Parathyroid adenoma (tissue), 2 donors: ENCODE data around the gene PGR.

Experiments used
- H2AFZ ChIP-seq: fragments of 300-600 bp; sonication (generic); one replicate; pipeline ENCODE4 v1.7.0; 2017; ENCODE audit warnings: antibody characterized with exemption, mild to moderate bottlenecking
- H3K27ac ChIP-seq: fragments of 300-600 bp; sonication (generic); one replicate; pipeline ENCODE4 v1.7.0; 2017
- H3K27me3 ChIP-seq: fragments of 300-600 bp; sonication (generic); one replicate; pipeline ENCODE4 v1.7.0; 2017; ENCODE audit warnings: low read length; ENCODE audit not compliant: control insufficient read depth, insufficient read depth
- H3K36me3 ChIP-seq: fragments of 300-600 bp; sonication (generic); one replicate; pipeline ENCODE4 v1.7.0; 2017; ENCODE audit warnings: low read length; ENCODE audit not compliant: control insufficient read depth, insufficient read depth
- H3K4me1 ChIP-seq: fragments of 300-600 bp; sonication (generic); one replicate; pipeline ENCODE4 v1.7.0; 2017; ENCODE audit warnings: control low read depth
- H3K4me2 ChIP-seq: fragments of 300-600 bp; sonication (generic); one replicate; pipeline ENCODE4 v1.7.0; 2017; ENCODE audit warnings: low read length
- H3K4me3 ChIP-seq: fragments of 300-600 bp; sonication (generic); one replicate; pipeline ENCODE4 v1.7.0; 2017; ENCODE audit warnings: low read depth, low read length
- H3K79me2 ChIP-seq: fragments of 300-600 bp; sonication (generic); one replicate; pipeline ENCODE4 v1.7.0; 2017; ENCODE audit warnings: control low read depth
- H3K9ac ChIP-seq: fragments of 300-600 bp; sonication (generic); one replicate; pipeline ENCODE4 v1.7.0; 2017; ENCODE audit warnings: mild to moderate bottlenecking
- H3K9me3 ChIP-seq: fragments of 300-600 bp; sonication (generic); one replicate; pipeline ENCODE4 v1.7.0; 2017; ENCODE audit warnings: low read length; ENCODE audit not compliant: control insufficient read depth
- TF ChIP-seq, protein P1 (sequence below): fragments of 300-600 bp; sonication (generic); IDR thresholded peaks from one replicate; pipeline ENCODE4 v1.7.0; 2017; ENCODE audit warnings: antibody characterized with exemption, mild to moderate bottlenecking
- donor health status: primary hyperparathyroidism.

The PGR gene

DNA sequence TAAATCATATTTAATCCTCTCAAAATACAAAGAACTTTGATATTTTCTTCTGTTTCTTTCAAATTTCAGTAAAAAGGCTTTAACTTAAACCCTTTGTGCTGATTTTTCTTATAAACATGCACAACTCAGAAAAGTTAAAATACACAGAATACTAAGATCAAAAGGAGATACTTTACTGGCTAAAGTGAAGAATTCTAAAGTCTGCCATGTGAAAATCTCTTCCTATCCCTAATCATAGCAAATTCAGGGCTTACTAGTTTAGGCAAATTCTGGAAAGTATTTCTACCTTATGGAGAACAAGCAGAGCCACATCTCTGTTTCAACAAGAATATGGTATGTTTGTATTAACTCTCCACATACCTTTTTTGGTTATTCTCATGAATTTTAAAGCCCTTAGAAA lies 96.6 kb downstream of the PGR start:
- H3K79me2 ChIP-seq, result no peaks in the 10 kb centered on the region
- H3K27me3 ChIP-seq, result no peaks in the 10 kb centered on the region
- H3K27ac ChIP-seq, result no peak overlapping the region
- no peak overlapping the region for H2AFZ ChIP-seq
- H3K36me3 ChIP-seq, result no peaks in the 10 kb centered on the region
- H3K9ac ChIP-seq, result no peak overlapping the region
- TF ChIP-seq, protein P1, sequence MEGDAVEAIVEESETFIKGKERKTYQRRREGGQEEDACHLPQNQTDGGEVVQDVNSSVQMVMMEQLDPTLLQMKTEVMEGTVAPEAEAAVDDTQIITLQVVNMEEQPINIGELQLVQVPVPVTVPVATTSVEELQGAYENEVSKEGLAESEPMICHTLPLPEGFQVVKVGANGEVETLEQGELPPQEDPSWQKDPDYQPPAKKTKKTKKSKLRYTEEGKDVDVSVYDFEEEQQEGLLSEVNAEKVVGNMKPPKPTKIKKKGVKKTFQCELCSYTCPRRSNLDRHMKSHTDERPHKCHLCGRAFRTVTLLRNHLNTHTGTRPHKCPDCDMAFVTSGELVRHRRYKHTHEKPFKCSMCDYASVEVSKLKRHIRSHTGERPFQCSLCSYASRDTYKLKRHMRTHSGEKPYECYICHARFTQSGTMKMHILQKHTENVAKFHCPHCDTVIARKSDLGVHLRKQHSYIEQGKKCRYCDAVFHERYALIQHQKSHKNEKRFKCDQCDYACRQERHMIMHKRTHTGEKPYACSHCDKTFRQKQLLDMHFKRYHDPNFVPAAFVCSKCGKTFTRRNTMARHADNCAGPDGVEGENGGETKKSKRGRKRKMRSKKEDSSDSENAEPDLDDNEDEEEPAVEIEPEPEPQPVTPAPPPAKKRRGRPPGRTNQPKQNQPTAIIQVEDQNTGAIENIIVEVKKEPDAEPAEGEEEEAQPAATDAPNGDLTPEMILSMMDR, result no peak
- H3K4me2 ChIP-seq, result no peak overlapping the region
- H3K9me3 ChIP-seq, result no peaks in the 10 kb centered on the region
- H3K4me1 ChIP-seq, result no peaks in the 10 kb centered on the region
- no peak overlapping the region for H3K4me3 ChIP-seq

DNA sequence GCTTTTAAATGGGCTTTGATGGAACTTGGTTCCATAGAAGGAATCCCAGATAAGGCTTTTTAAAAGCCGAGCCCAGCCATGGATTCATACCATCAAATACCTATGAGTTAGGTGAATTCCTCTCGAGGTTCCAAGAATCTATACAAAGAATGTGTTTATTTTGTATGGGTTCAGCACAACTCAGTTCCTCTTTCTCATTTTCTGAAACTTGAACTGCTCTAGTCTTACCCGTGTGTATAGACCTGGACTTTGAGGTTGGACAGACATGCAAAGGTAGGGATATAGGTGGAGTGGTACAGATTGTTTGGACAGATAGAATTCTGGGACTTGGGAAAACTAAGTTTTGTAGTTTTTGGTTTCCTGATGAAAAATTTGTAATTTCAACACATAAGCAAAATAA lies 97.9 kb downstream of the PGR start:
- no peaks in the 10 kb centered on the region for H3K4me1 ChIP-seq
- TF ChIP-seq, protein P1, result no peak
- H3K9me3 ChIP-seq, result no peaks in the 10 kb centered on the region
- H3K27me3 ChIP-seq, result no peaks in the 10 kb centered on the region
- H3K79me2 ChIP-seq, result no peaks in the 10 kb centered on the region
- H3K36me3 ChIP-seq, result no peaks in the 10 kb centered on the region
- H3K4me2 ChIP-seq, result no peak overlapping the region
- H3K27ac ChIP-seq, result no peak overlapping the region
- no peak overlapping the region for H3K4me3 ChIP-seq
- no peak overlapping the region for H2AFZ ChIP-seq
- H3K9ac ChIP-seq, result no peak overlapping the region

DNA sequence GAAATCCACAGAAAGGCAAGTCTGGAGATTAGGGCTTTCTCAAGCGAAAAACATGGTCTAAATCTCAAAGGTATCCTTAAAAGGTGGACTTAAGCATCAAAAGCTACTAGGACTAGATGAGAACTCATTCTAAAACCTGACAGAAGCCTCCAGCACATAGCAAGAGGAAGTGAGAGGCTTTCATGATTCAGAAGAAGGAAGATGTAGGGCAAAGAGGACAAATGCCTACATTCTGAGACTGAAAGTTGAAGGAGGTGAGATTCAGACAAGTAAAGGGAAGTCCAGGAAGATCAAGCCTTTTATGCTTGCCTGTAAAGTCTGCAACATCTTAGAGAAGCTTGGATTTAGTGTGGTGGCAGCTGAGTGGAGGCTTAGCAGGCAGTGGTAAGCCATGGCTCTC lies 98.9 kb downstream of the PGR start:
- H3K36me3 ChIP-seq, result no peaks in the 10 kb centered on the region
- no peak overlapping the region for H3K27ac ChIP-seq

DNA sequence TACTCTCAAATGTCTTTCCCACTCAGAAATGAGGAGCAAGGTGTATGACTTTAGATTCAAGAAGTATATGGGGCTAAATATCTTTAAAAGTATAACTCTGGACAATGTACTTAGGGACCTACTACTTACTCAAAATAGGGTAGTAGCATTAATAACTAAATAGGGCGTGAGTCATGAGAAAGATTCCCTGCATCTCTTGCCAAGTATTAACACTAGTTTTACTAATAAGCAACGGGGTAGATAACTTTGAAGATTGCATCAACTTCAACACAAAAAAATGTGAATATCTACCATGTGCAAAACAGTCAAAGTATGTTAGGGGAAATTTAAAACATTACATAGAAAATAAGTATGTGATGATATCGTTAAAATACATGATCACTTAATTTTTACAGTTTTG lies 99.6 kb downstream of the PGR start:
- H3K4me3 ChIP-seq, result no peak overlapping the region

More for the DNA sequence above, 98.9 kb downstream of the PGR start:
- Histone ChIP-seq H2AFZ (no peak overlapping the region), H3K4me2 (no peak overlapping the region), H3K9me3 (no peaks in the 10 kb centered on the region), H3K79me2 (no peaks in the 10 kb centered on the region), H3K27me3 (no peaks in the 10 kb centered on the region), H3K9ac (no peak overlapping the region), H3K4me3 (no peak overlapping the region), H3K4me1 (no peaks in the 10 kb centered on the region)
- TF ChIP-seq, protein P1, result no peak

DNA sequence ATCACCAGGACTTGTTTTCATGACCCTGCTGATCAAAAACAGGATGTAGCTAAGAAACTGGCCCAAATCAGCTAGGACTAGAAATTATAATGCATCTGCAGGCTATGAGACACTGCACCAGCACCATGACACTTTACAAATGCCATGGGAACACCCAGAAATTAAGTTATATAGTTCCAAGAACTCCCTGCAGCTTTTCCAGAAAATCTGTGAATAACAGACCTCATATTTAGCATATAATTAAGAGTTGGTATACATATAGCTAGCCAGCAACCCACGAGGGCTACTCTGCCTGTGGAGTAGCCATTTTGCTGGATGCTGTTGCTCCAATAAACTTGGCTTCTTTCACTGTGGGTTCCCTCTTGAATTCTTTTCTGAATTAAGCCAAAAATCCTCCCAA lies 101.0 kb downstream of the PGR start:
- Histone ChIP-seq H3K79me2 (no peaks in the 10 kb centered on the region), H2AFZ (no peak overlapping the region), H3K27me3 (no peaks in the 10 kb centered on the region), H3K4me1 (no peaks in the 10 kb centered on the region), H3K9ac (no peak overlapping the region), H3K4me2 (no peak overlapping the region), H3K4me3 (no peak overlapping the region), H3K36me3 (no peaks in the 10 kb centered on the region), H3K27ac (no peak overlapping the region), H3K9me3 (no peaks in the 10 kb centered on the region)
- TF ChIP-seq, protein P1, result no peak

More for the DNA sequence above, 99.6 kb downstream of the PGR start:
- Histone ChIP-seq H3K27ac (no peak overlapping the region), H3K79me2 (no peaks in the 10 kb centered on the region), H3K9me3 (no peaks in the 10 kb centered on the region), H3K36me3 (no peaks in the 10 kb centered on the region), H3K4me2 (no peak overlapping the region), H2AFZ (no peak overlapping the region), H3K9ac (no peak overlapping the region), H3K27me3 (no peaks in the 10 kb centered on the region), H3K4me1 (no peaks in the 10 kb centered on the region)
- TF ChIP-seq, protein P1, result no peak
